PC-3 (cell line): ENCODE results near the gene OR52E5. TPM values are rescaled to one million over a fixed set of nuclear protein-coding genes. Genes with fewer than 3 reads are reported as not detected.

Source experiments
- ATAC-seq: fragments of 200-7000 bp; cut with Tn5 transposase; 2 replicates; pipeline ENCODE4 v1.9.1; 2020; ENCODE audit warnings: mild to moderate bottlenecking, moderate library complexity
- BruUV-seq: library from RNA; stranded (reverse); fragments of 400-500 nt; replicated peaks from 2 replicates; lab custom pipeline; 2021; lab: Mats Ljungman, UMichigan
- CTCF ChIA-PET: fragments of 300-600 bp; sonication (Branson Sonifier 250); formaldehyde crosslinking; loops from one replicate; lab custom pipeline; 2022; ENCODE audit warnings: antibody characterized with exemption; lab: Charles Lee
- POLR2A ChIA-PET: fragments of 300-600 bp; sonication (Branson Sonifier 250); formaldehyde crosslinking; loops from one replicate; lab custom pipeline; 2022; ENCODE audit warnings: antibody characterized with exemption; ENCODE audit not compliant: unreplicated experiment; lab: Charles Lee
- DNase-seq: peaks from one replicate; pipeline ENCODE4 v3.0.0-alpha.2; 2015
- H2AFZ ChIP-seq: fragments of 300-600 bp; sonication (generic); 2 replicates; pipeline ENCODE4 v1.6.0; 2016; ENCODE audit warnings: antibody characterized with exemption, low read length
- H3F3A ChIP-seq: fragments of 300-600 bp; sonication (generic); one replicate; pipeline ENCODE4 v1.6.0; 2017; ENCODE audit warnings: antibody characterized with exemption, low read length, control low read depth, mild to moderate bottlenecking; ENCODE audit not compliant: unreplicated experiment
- H3K27ac ChIP-seq: fragments of 300-600 bp; sonication (generic); 2 replicates; pipeline ENCODE4 v1.5.1; 2016; ENCODE audit warnings: mild to moderate bottlenecking, low read length
- H3K27me3 ChIP-seq: fragments of 300-600 bp; sonication (generic); 2 replicates; pipeline ENCODE4 v1.6.1; 2016; ENCODE audit warnings: low read length, mixed read lengths
- H3K36me3 ChIP-seq: fragments of 300-600 bp; sonication (generic); 2 replicates; pipeline ENCODE4 v1.6.1; 2016; ENCODE audit warnings: low read depth, mixed run types, low read length, mixed read lengths
- H3K4me1 ChIP-seq: fragments of 300-600 bp; sonication (generic); 2 replicates; pipeline ENCODE4 v1.5.1; 2016; ENCODE audit warnings: low read length; ENCODE audit not compliant: insufficient read depth
- H3K4me2 ChIP-seq: fragments of 300-600 bp; sonication (generic); 2 replicates; pipeline ENCODE4 v1.6.0; 2016; ENCODE audit warnings: low read length
- H3K4me3 ChIP-seq: fragments of 300-600 bp; sonication (generic); 2 replicates; pipeline ENCODE4 v1.5.1; 2016; ENCODE audit warnings: mild to moderate bottlenecking, low read length, mixed read lengths
- H3K79me2 ChIP-seq: fragments of 300-600 bp; sonication (generic); 2 replicates; pipeline ENCODE4 v1.6.1; 2017; ENCODE audit warnings: low read length, mixed read lengths
- H3K9ac ChIP-seq: fragments of 300-600 bp; sonication (generic); 2 replicates; pipeline ENCODE4 v1.6.0; 2016; ENCODE audit warnings: mild to moderate bottlenecking, low read length
- H3K9me2 ChIP-seq: fragments of 300-600 bp; sonication (generic); replicated peaks from 2 replicates; pipeline ENCODE4 v1.6.1; 2016; ENCODE audit warnings: mixed run types, low read length, mixed read lengths
- H3K9me3 ChIP-seq: fragments of 300-600 bp; sonication (generic); 2 replicates; pipeline ENCODE4 v1.6.1; 2016; ENCODE audit warnings: low read length, mixed read lengths
- H4K20me1 ChIP-seq: fragments of 300-600 bp; sonication (generic); 2 replicates; pipeline ENCODE4 v1.6.1; 2016; ENCODE audit warnings: low read length, mixed read lengths
- CTCF ChIP-seq: fragments of 300-600 bp; sonication (generic); conservative IDR thresholded peaks from 2 replicates; pipeline ENCODE4 v1.5.1; 2017; ENCODE audit warnings: antibody characterized with exemption, low read depth, mild to moderate bottlenecking, low read length
- EZH2 ChIP-seq: fragments of 300-600 bp; sonication (generic); IDR thresholded peaks from one replicate; pipeline ENCODE4 v1.6.1; 2017; ENCODE audit warnings: antibody characterized with exemption, mild to moderate bottlenecking, low read length; ENCODE audit not compliant: unreplicated experiment
- EZH2phosphoT487 ChIP-seq: fragments of 300-600 bp; sonication (generic); IDR thresholded peaks from 2 replicates; pipeline ENCODE4 v1.6.1; 2018; ENCODE audit warnings: mild to moderate bottlenecking, antibody characterized with exemption, low read length, borderline replicate concordance
- intact Hi-C: fragments of 100-400 bp; cut with micrococcal nuclease; formaldehyde crosslinking; loops from 2 replicates; pipeline ENCODE4 v1.9.0; 2023
- total RNA-seq: library from RNA; depleted of rRNA; stranded (reverse); fragments of >200 nt; gene quantifications from 2 replicates; pipeline ENCODE4 v1.2.3, GENCODE V29; 2014; rRNA removed

The OR52E5 gene
- total RNA-seq, 1 experiment from 2014 or later, result not detected

DNA sequence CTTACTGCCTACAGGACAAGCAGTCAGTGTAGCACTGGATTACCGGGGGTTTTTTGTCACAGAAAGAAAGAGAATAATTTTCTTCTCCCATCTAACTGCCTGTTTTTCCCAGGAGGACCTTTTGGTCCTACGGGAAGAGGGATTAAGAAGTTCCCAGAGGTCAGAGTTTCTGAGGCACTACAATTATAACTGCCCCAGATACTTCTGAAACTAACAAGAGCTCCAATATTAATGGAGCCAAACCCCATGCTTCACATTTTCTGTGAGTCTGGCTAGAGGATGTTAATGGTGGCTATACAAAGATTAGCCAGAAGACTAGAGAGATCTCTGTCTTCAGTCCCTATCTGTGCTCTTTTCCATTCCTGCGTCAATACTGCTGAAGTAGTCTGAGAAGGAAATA is 48.9 kb downstream of the OR52E5 start, which contains the start of gene OR56A3:
Gene OR56A3, plus strand, starts transcription at position 301 of the 400 bp plus-strand sequence. CDS start 5,096 bp downstream, outside the sequence.
- Histone ChIP-seq H3K36me3 (no peaks in the 10 kb centered on the region), H3K9me3 (no peaks in the 10 kb centered on the region), H3F3A (no peaks in the 10 kb centered on the region), H3K9me2 (no peaks in the 10 kb centered on the region), H3K27me3 (0 out of 2 replicates have a peak, but pooled peaks cover 5% of the 10 kb centered on the region), H3K79me2 (no peaks in the 10 kb centered on the region), H3K27ac (no peak within 1 kb of the TSS), H4K20me1 (no peaks in the 10 kb centered on the region), H3K9ac (no peak within 1 kb of the TSS), H3K4me1 (no peaks in the 10 kb centered on the region), H3K4me3 (no peak within 1 kb of the TSS), H3K4me2 (no peak within 1 kb of the TSS), H2AFZ (no peak within 1 kb of the TSS)
- ATAC-seq, result no peak
- no TSS peak for BruUV-seq
- intact Hi-C loops, result no loop called here
- no peak for DNase-seq
- POLR2A ChIA-PET, result no interaction called here
- TF ChIP-seq CTCF, result no peak
- TF ChIP-seq EZH2, result no peak
- no peak for TF ChIP-seq EZH2phosphoT487
- CTCF ChIA-PET, result no interaction called here

Other genes with a start within 250 kb of the OR52E5 start
- 16.1 and 18.6 TPM in 2 replicates for gene TRIM5, start 208.1 kb upstream of the OR52E5 start, total RNA-seq
- gene TRIM22, start 203.4 kb upstream of the OR52E5 start, total RNA-seq, result not detected in 2 replicates
- gene OR56B1, start 156.8 kb upstream of the OR52E5 start, total RNA-seq, result not detected in 2 replicates
- not detected in 2 replicates for gene OR52N4, start 139.0 kb upstream of the OR52E5 start, total RNA-seq
- gene OR52N5, start 109.9 kb upstream of the OR52E5 start, total RNA-seq, result not detected in 2 replicates
- gene OR52N1, start 101.9 kb upstream of the OR52E5 start, total RNA-seq, result not detected in 2 replicates
- not detected in 2 replicates for gene OR52N2, start 84.3 kb upstream of the OR52E5 start, total RNA-seq
- gene OR52E6, start 51.3 kb upstream of the OR52E5 start, total RNA-seq, result not detected in 2 replicates
- gene OR52E8, start 35.5 kb upstream of the OR52E5 start, total RNA-seq, result not detected in 2 replicates
- gene OR52E4, start 12.6 kb upstream of the OR52E5 start, total RNA-seq, result not detected in 2 replicates
- gene OR56A3, start 49.0 kb downstream of the OR52E5 start, total RNA-seq, result not detected in 2 replicates
- not detected in 2 replicates for gene OR56A5, start 75.3 kb downstream of the OR52E5 start, total RNA-seq
- not detected in 2 replicates for gene OR52L1, start 93.8 kb downstream of the OR52E5 start, total RNA-seq
- gene OR56A4, start 113.7 kb downstream of the OR52E5 start, total RNA-seq, result not detected in 2 replicates
- not detected in 2 replicates for gene OR56A1, start 137.6 kb downstream of the OR52E5 start, total RNA-seq
- gene OR56B4, start 214.5 kb downstream of the OR52E5 start, total RNA-seq, result not detected in 2 replicates